HepG2 (cell line): ENCODE data around the gene NDEL1.

Experiments
- EP300 ChIP-seq, 3 experiments: sonication (generic) in 1 of 3; formaldehyde crosslinking in 1 of 3; IDR thresholded peaks; 2 replicates each; pipeline versions ENCODE4 v1.5.1 to v1.6.1; 2011 to 2020; ENCODE audit warnings: low read depth in 2 of 3, low read length in 2 of 3, borderline replicate concordance in 1 of 3, improper control_type of control experiment in 1 of 3, mild to moderate bottlenecking in 1 of 3, missing genetic modification reagents in 1 of 3, moderate library complexity in 1 of 3
- EZH2 ChIP-seq: conservative IDR thresholded peaks from 2 replicates; pipeline ENCODE4 v1.6.1; 2012; ENCODE audit warnings: mild to moderate bottlenecking, low read depth, low read length, moderate library complexity
- FOSL1 ChIP-seq: sonication (generic); formaldehyde crosslinking; IDR thresholded peaks from 2 replicates; pipeline ENCODE4 v1.9.0; 2021; ENCODE audit warnings: missing genetic modification reagents, borderline replicate concordance
- FOXM1 ChIP-seq: sonication (generic); formaldehyde crosslinking; IDR thresholded peaks from 2 replicates; pipeline ENCODE4 v1.5.0; 2020; ENCODE audit warnings: missing genetic modification reagents
- RNF219 ChIP-seq: sonication (generic); formaldehyde crosslinking; IDR thresholded peaks from 2 replicates; pipeline ENCODE4 v1.5.0; 2020; ENCODE audit warnings: mild to moderate bottlenecking, missing genetic modification reagents
- TAF1 ChIP-seq: sonication (generic); formaldehyde crosslinking; IDR thresholded peaks from 2 replicates; pipeline ENCODE4 v1.4.0; 2020; ENCODE audit warnings: missing genetic modification reagents
- U2AF2 ChIP-seq: fragments of 200-400 bp; formaldehyde crosslinking; IDR thresholded peaks from 2 replicates; pipeline ENCODE4 v1.6.1; 2017; ENCODE audit warnings: low read depth, mild to moderate bottlenecking, low read length
- ZBTB8A ChIP-seq: sonication (generic); formaldehyde crosslinking; IDR thresholded peaks from 2 replicates; pipeline ENCODE4 v1.4.0; 2020; ENCODE audit warnings: mild to moderate bottlenecking, low read depth, missing genetic modification reagents, borderline replicate concordance
- ZNF17 ChIP-seq: sonication (generic); formaldehyde crosslinking; IDR thresholded peaks from 2 replicates; pipeline ENCODE4 v1.5.0; 2020; ENCODE audit warnings: mild to moderate bottlenecking, missing genetic modification reagents
- ZNF766 ChIP-seq: sonication (generic); formaldehyde crosslinking; IDR thresholded peaks from 2 replicates; pipeline ENCODE4 v1.5.0; 2020; ENCODE audit warnings: missing genetic modification reagents, borderline replicate concordance
- ZUFSP ChIP-seq: sonication (generic); formaldehyde crosslinking; IDR thresholded peaks from 2 replicates; pipeline ENCODE4 v1.9.0; 2021; ENCODE audit warnings: missing genetic modification reagents, mild to moderate bottlenecking, borderline replicate concordance
- TF ChIP-seq, protein P1 (sequence below): sonication (generic); formaldehyde crosslinking; IDR thresholded peaks from 2 replicates; pipeline ENCODE4 v1.5.0; 2020; ENCODE audit warnings: mild to moderate bottlenecking, missing genetic modification reagents, moderate library complexity
- TF ChIP-seq, protein P2 (sequence below): sonication (generic); formaldehyde crosslinking; IDR thresholded peaks from 2 replicates; pipeline ENCODE4 v1.8.0; 2023; ENCODE audit warnings: mild to moderate bottlenecking, missing genetic modification reagents

- TF ChIP-seq FOXM1 (no peak), FOSL1 (CRISPR knock-in tag) (no peak), RNF219 (CRISPR knock-in tag) (no peak), TAF1 (CRISPR knock-in tag) (no peak), EZH2 (no peak), ZUFSP (no peak), U2AF2 (no peak), EP300 (IDR thresholded peaks at IDR 0.05; ENCODE audit: low read depth in 2 of 2, low read length in 2 of 2) (no peak), EP300 (CRISPR knock-in tag; IDR thresholded peaks at IDR 0.05; ENCODE audit: borderline replicate concordance) (no peak), ZNF766 (no peak), ZBTB8A (CRISPR knock-in tag) (no peak), ZNF17 (no peak)
- TF ChIP-seq, protein P1, sequence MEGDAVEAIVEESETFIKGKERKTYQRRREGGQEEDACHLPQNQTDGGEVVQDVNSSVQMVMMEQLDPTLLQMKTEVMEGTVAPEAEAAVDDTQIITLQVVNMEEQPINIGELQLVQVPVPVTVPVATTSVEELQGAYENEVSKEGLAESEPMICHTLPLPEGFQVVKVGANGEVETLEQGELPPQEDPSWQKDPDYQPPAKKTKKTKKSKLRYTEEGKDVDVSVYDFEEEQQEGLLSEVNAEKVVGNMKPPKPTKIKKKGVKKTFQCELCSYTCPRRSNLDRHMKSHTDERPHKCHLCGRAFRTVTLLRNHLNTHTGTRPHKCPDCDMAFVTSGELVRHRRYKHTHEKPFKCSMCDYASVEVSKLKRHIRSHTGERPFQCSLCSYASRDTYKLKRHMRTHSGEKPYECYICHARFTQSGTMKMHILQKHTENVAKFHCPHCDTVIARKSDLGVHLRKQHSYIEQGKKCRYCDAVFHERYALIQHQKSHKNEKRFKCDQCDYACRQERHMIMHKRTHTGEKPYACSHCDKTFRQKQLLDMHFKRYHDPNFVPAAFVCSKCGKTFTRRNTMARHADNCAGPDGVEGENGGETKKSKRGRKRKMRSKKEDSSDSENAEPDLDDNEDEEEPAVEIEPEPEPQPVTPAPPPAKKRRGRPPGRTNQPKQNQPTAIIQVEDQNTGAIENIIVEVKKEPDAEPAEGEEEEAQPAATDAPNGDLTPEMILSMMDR (CRISPR knock-in tag) = no peak
- TF ChIP-seq, protein P2, sequence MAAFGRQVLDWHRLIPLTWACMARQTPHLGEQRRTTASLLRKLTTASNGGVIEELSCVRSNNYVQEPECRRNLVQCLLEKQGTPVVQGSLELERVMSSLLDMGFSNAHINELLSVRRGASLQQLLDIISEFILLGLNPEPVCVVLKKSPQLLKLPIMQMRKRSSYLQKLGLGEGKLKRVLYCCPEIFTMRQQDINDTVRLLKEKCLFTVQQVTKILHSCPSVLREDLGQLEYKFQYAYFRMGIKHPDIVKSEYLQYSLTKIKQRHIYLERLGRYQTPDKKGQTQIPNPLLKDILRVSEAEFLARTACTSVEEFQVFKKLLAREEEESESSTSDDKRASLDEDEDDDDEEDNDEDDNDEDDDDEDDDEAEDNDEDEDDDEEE = no peak
Observed at GRCh38 chr17:8499171-8499570, 63.5 kb downstream of the NDEL1 start.
